T-cell (primary cell): ENCODE data around the gene RER1. TPM values are rescaled to one million over a fixed set of nuclear protein-coding genes. Genes with fewer than 3 reads are reported as not detected.

Experiments
- ATAC-seq, 4 experiments: fragments of 200-7000 bp in 3 of 4; fragments of 150-1000 bp in 1 of 4; cut with Tn5 transposase; replicated peaks in 1 of 4; 1 replicate in 3 of 4; 2 replicates in 1 of 4; pipeline ENCODE4 v1.10.0; 2021; ENCODE audit warnings: moderate library complexity in 3 of 4, mild to moderate bottlenecking in 2 of 4, moderate number of reproducible peaks in 1 of 4
- CTCF ChIA-PET, 2 donors: fragments of 300-600 bp; sonication (Branson Sonifier 250); formaldehyde crosslinking; loops; one replicate each; lab custom pipeline; 2022; ENCODE audit warnings: antibody characterized with exemption in 2 of 2; lab: Charles Lee
- POLR2A ChIA-PET, 2 donors: fragments of 300-600 bp; sonication (Branson Sonifier 250); formaldehyde crosslinking; loops; one replicate each; lab custom pipeline; 2022; ENCODE audit warnings: antibody characterized with exemption in 2 of 2; lab: Charles Lee
- DNase-seq, 35 experiments: peaks; one replicate each; pipeline versions ENCODE4 v3.0.0 to v3.0.0-alpha.2; 2013 to 2023
- H3K27ac ChIP-seq: one replicate; pipeline ENCODE4 v1.5.1; 2013; ENCODE audit warnings: low read length
- H3K27me3 ChIP-seq, 2 experiments: replicated peaks in 1 of 2; 1 replicate in 1 of 2; 2 replicates in 1 of 2; pipeline versions ENCODE4 v1.6.1 to v1.7.0; 2013; ENCODE audit warnings: low read length in 1 of 2, mixed read lengths in 1 of 2; ENCODE audit not compliant: control insufficient read depth in 2 of 2, insufficient read depth in 2 of 2; ENCODE audit errors: extremely low read depth in 1 of 2
- H3K36me3 ChIP-seq, 2 donors: 1 replicate in 1 of 2; 2 replicates in 1 of 2; pipeline versions ENCODE4 v1.6.1 to v1.7.0; 2013; ENCODE audit warnings: low read length in 1 of 2; ENCODE audit not compliant: control insufficient read depth in 2 of 2, insufficient read depth in 1 of 2; ENCODE audit errors: extremely low read depth in 1 of 2
- H3K4me1 ChIP-seq, 2 experiments: 1 replicate in 1 of 2; 2 replicates in 1 of 2; pipeline versions ENCODE4 v1.6.1 to v1.7.0; 2013; ENCODE audit warnings: low read length in 2 of 2, mixed read lengths in 1 of 2; ENCODE audit not compliant: insufficient read depth in 2 of 2, control insufficient read depth in 1 of 2; ENCODE audit errors: extremely low read depth in 1 of 2
- H3K4me3 ChIP-seq, 2 donors: 1 replicate in 1 of 2; 2 replicates in 1 of 2; pipeline versions ENCODE4 v1.5.1 to v1.7.0; 2013; ENCODE audit warnings: mild to moderate bottlenecking in 2 of 2, low read length in 1 of 2, moderate library complexity in 1 of 2; ENCODE audit not compliant: control insufficient read depth in 1 of 2; ENCODE audit errors: extremely low read depth in 1 of 2
- H3K9me3 ChIP-seq: 2 replicates; pipeline ENCODE4 v1.7.0; 2013
- H3K27ac Mint-ChIP-seq, 2 donors: one replicate each; pipeline ENCODE4 v1.8.0; 2020 to 2021; ENCODE audit warnings: mild to moderate bottlenecking in 2 of 2, mixed read lengths in 2 of 2
- H3K27me3 Mint-ChIP-seq, 2 donors: one replicate each; pipeline ENCODE4 v1.8.0; 2021 to 2022; ENCODE audit warnings: mixed read lengths in 2 of 2
- H3K36me3 Mint-ChIP-seq: one replicate; pipeline ENCODE4 v1.8.0; 2021; ENCODE audit warnings: mixed read lengths
- H3K4me1 Mint-ChIP-seq, 3 donors: one replicate each; pipeline ENCODE4 v1.8.0; 2020 to 2022; ENCODE audit warnings: mixed read lengths in 3 of 3, mild to moderate bottlenecking in 1 of 3
- H3K4me3 Mint-ChIP-seq, 3 donors: one replicate each; pipeline ENCODE4 v1.8.0; 2020 to 2022; ENCODE audit warnings: mild to moderate bottlenecking in 3 of 3, mixed read lengths in 3 of 3, moderate library complexity in 3 of 3
- H3K9me3 Mint-ChIP-seq, 3 donors: one replicate each; pipeline ENCODE4 v1.8.0; 2020 to 2022; ENCODE audit warnings: mixed read lengths in 3 of 3
- WGBS: methylation state at CpG from one replicate; pipeline ENCODE4 v1.1.5; 2013; ENCODE audit warnings: missing lambda C conversion rate; ENCODE audit not compliant: insufficient coverage; 5-methylcytosine and 5-hydroxymethylcytosine counted together
- total RNA-seq, 35 experiments: library from RNA in 6 of 35; stranded (reverse) in 6 of 35; fragments of 120-200 nt in 1 of 35; gene quantifications; one replicate each; pipeline versions ENCODE4 v1.2.1 to v1.2.4 and lab custom pipeline; 2013 to 2026

RER1 gene
- total RNA-seq, 5 donors from 2014 or later (not counting 1 experiment from before 2014, with no cell fraction given): 84.3 to 129 (median 125) TPM

DNA sequence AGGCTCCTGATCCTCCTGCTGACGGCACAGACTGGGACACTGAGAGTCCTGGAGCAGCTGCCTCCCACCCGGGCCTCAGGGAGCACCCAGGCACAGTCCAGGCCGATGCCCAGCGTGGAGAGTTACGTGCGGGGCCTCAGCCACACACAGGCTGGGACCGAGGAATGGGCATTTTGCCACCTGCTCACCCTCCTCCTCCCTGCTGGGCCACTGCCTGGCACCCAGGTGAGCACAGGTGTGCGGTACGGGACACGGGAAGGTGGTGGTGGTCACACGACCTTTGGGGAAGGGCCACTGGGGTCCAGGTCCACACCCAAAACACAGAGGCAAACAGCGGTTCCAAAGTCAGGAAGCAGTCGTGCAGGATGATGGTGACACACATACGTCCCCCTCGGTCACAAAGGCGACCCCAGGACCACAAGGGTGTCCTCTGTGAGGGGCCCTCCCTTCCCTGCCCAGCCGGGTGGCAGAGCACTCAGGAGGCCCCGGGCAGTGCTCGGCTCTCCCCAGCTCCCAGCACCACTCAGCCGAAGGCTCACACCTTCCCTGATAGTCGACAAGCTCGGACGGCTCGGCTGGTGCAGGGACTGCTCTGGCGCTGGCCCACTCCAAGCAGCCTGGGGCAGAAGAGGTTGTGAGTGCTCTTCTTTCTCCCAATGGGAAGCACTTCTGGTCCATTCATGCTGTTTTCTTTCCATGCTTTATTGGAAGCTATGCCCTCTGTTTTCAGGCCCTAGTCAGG, 14.5 kb upstream of the RER1 start:
- DNase-seq (no peak), ATAC-seq (no peak)
- peaks cover 3 to 8% of the 10 kb centered on the region in 2 experiments for H3K4me1 ChIP-seq
- no peak overlapping the region for H3K27ac ChIP-seq
- Mint-ChIP-seq H3K4me3 (no peak overlapping the region), H3K27ac (no peak overlapping the region), H3K9me3 (no peaks in the 10 kb centered on the region), H3K4me1 (peaks cover 0 to 2% (median 0%) of the 10 kb centered on the region in 3 donors), H3K27me3 (no peaks in the 10 kb centered on the region), H3K36me3 (no peaks in the 10 kb centered on the region)
- H3K4me3 ChIP-seq: no peak overlapping the region
- ChIA-PET POLR2A (no interaction called here), CTCF (interaction anchor here in 1 of 2 donors (0.6 kb wide), 1 partner anchor 188 kb away, joined by 4 read pairs; no protein-coding TSS in a partner anchor)
- peaks cover 0 to 15% of the 10 kb centered on the region in 2 experiments for H3K27me3 ChIP-seq
- no peaks in the 10 kb centered on the region for H3K36me3 ChIP-seq
- no peaks in the 10 kb centered on the region for H3K9me3 ChIP-seq
- WGBS: 94% methylated on average over 23 of the region's 25 CpGs

DNA sequence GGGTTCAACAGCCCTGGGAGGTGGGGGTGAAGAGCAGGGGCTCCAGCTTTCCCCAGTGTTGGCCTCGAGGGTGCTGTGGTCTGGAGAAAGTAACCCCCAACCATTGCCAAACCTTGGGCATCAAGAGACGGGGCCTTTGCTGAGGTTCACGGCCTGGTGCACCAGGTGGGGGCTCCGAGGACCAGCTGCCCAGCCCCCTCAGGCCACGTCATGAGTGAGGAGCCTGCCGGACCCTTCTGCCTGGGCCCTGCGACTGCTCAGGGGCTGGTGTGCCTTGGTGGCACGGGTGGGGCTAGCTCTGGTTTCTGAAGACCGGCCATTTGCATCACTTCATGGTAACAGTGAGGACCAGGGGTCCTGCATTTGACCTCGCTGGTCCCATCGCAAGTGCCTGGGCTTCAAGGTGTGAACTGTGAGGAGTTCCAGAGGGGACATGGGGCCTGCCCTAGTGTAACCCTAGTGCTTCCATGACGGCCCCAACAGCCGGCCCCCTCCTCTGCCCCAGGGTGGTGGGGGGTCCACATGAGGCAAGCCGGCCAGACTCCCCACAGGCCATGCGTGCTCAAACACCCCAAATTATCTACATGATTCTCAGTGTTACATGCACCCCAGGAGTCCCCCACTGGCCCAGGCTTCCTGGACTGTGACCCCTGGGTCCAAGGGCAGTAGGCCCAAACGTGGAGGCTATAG, 13.7 kb upstream of the RER1 start:
- POLR2A ChIA-PET: no interaction called here
- CTCF ChIA-PET: no interaction called here
- Histone ChIP-seq H3K9me3 (no peaks in the 10 kb centered on the region), H3K27me3 (peaks cover 0 to 15% of the 10 kb centered on the region in 2 experiments), H3K4me3 (no peak overlapping the region), H3K27ac (no peak overlapping the region), H3K4me1 (peaks cover 4 to 14% of the 10 kb centered on the region in 2 experiments), H3K36me3 (no peaks in the 10 kb centered on the region)
- no peak for DNase-seq
- H3K27ac Mint-ChIP-seq: no peak overlapping the region
- 93% methylated on average over 13 of the region's 16 CpGs for WGBS
- H3K9me3 Mint-ChIP-seq: no peaks in the 10 kb centered on the region
- H3K4me3 Mint-ChIP-seq: no peak overlapping the region
- H3K4me1 Mint-ChIP-seq: peaks cover 0 to 2% (median 0%) of the 10 kb centered on the region in 3 donors
- no peaks in the 10 kb centered on the region for H3K27me3 Mint-ChIP-seq
- no peaks in the 10 kb centered on the region for H3K36me3 Mint-ChIP-seq
- ATAC-seq: no peak

DNA sequence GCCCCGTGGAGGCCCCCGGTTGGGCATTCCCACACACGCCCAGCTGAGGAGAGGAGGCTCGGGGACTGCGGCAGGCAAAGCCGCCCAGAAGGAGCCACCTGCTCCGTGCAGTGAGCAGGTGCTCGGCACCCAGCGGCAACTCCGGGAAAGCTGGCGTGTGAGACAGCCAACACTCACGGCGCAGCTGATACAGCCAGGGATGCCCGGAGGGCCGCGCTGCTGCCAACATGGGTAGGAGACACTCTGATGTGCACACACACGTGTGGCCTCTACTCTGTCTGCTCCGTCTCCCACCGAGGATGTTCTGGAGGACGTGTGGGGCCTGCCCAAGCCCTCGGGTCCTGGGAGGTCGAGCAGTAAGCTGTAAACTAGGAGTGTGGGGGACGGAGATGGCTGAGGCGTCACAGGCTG, 13.2 kb upstream of the RER1 start:
- Mint-ChIP-seq H3K9me3 (no peaks in the 10 kb centered on the region), H3K27ac (no peak overlapping the region), H3K27me3 (no peaks in the 10 kb centered on the region), H3K4me3 (no peak overlapping the region), H3K4me1 (peaks cover 0 to 2% (median 0%) of the 10 kb centered on the region in 3 donors), H3K36me3 (no peaks in the 10 kb centered on the region)
- POLR2A ChIA-PET: no interaction called here
- 92% methylated on average over 24 of the region's 24 CpGs for WGBS
- peaks cover 4 to 14% of the 10 kb centered on the region in 2 experiments for H3K4me1 ChIP-seq
- H3K27ac ChIP-seq: no peak overlapping the region
- no peak for DNase-seq
- H3K4me3 ChIP-seq: no peak overlapping the region
- no peaks in the 10 kb centered on the region for H3K9me3 ChIP-seq
- ATAC-seq: no peak
- CTCF ChIA-PET: no interaction called here
- H3K36me3 ChIP-seq: no peaks in the 10 kb centered on the region
- peaks cover 0 to 13% of the 10 kb centered on the region in 2 experiments for H3K27me3 ChIP-seq

GRCh38 chr1:2378956-2379732, 12.5 kb upstream of the RER1 start:
- DNase-seq: no peak
- Histone ChIP-seq H3K4me3 (no peak overlapping the region), H3K36me3 (no peaks in the 10 kb centered on the region), H3K9me3 (no peaks in the 10 kb centered on the region), H3K4me1 (peaks cover 4 to 14% of the 10 kb centered on the region in 2 experiments), H3K27ac (no peak overlapping the region), H3K27me3 (peaks cover 0 to 6% of the 10 kb centered on the region in 2 experiments)
- no peak for ATAC-seq
- Mint-ChIP-seq H3K9me3 (no peaks in the 10 kb centered on the region), H3K4me1 (peaks cover 0 to 2% (median 0%) of the 10 kb centered on the region in 3 donors), H3K27me3 (no peaks in the 10 kb centered on the region), H3K4me3 (no peak overlapping the region), H3K27ac (no peak overlapping the region), H3K36me3 (no peaks in the 10 kb centered on the region)
- CTCF ChIA-PET: no interaction called here
- WGBS: 85% methylated on average over 9 of the region's 18 CpGs
- POLR2A ChIA-PET: no interaction called here

DNA sequence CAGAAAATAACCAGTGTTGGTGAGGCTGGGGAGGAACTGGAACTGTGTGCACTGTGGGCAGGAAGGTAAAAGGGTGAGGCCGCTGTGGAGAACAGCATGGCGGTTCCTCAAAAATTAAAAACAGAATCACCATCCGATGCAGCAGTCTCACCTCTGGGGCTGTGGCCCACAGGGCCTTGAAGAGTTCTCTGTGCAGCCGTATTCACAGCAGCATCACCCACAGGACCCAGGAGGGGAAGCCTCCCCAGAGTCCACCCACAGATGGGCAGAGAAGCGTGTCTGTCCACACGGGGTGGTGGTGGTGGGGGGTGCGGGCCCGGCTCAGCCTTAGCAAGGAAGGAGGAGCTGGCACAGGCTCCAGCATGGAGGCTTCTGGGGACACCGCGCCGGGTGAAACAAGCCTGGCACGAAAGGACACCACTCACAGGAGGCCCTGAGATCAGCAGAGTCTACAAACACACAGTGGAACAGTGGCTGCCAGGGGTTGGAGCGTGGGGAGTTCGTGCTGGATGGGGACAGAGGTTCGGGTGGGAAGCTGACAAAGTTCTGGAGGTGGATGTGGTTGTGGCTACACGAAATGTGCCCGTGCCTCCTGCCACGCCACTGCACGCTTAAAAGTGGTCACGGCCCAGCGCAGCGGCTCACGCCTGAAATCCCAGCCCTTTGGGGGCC, 11.8 kb upstream of the RER1 start:
- ChIA-PET POLR2A (no interaction called here), CTCF (interaction anchor here in 1 of 2 donors (1.0 to 2.8 kb wide), 2 partner anchors 185 to 246 kb away, joined by 3 to 32 read pairs; partner anchors contain the start of gene FAAP20)
- peaks cover 4 to 14% of the 10 kb centered on the region in 2 experiments for H3K4me1 ChIP-seq
- peaks cover 0 to 4% of the 10 kb centered on the region in 2 experiments for H3K27me3 ChIP-seq
- H3K27ac ChIP-seq: no peak overlapping the region
- H3K4me3 Mint-ChIP-seq: no peak overlapping the region
- H3K4me1 Mint-ChIP-seq: peaks cover 0 to 2% (median 0%) of the 10 kb centered on the region in 3 donors
- no peak overlapping the region for H3K27ac Mint-ChIP-seq
- H3K9me3 Mint-ChIP-seq: no peaks in the 10 kb centered on the region
- no peak for DNase-seq
- ATAC-seq: no peak
- no peaks in the 10 kb centered on the region for H3K36me3 Mint-ChIP-seq
- no peaks in the 10 kb centered on the region for H3K36me3 ChIP-seq
- no peak overlapping the region for H3K4me3 ChIP-seq
- no peaks in the 10 kb centered on the region for H3K27me3 Mint-ChIP-seq
- WGBS: 84% methylated on average over 20 of the region's 23 CpGs
- no peaks in the 10 kb centered on the region for H3K9me3 ChIP-seq
